AG04449 (cell line): Measurements from ENCODE around the gene DCTN2.
A peak's percentile ranks its signal among the peaks of the same experiment; 100 is the strongest.

Source experiments
- CTCF ChIA-PET: fragments of 350-600 bp; formaldehyde crosslinking; extraction: SDS; loops from one replicate; lab custom pipeline; 2021; ENCODE audit warnings: antibody characterized with exemption; lab: Yijun Ruan, JAX
- POLR2A ChIA-PET: fragments of 400-600, 350-600 bp; formaldehyde crosslinking; extraction: SDS; loops from one replicate; lab custom pipeline; 2020; ENCODE audit warnings: antibody characterized with exemption, inconsistent platforms; lab: Yijun Ruan, JAX
- DNase-seq: peaks from one replicate; pipeline ENCODE4 v3.0.0-alpha.2; 2010; ENCODE audit warnings: low read depth, low spot score
- H3K4me3 ChIP-seq: 2 replicates; pipeline ENCODE4 v1.5.1; 2011; ENCODE audit warnings: low read depth, mild to moderate bottlenecking, control low read depth, low read length
- TF ChIP-seq, protein P1 (sequence below): IDR thresholded peaks from one replicate; pipeline ENCODE4 v1.5.1; 2011; ENCODE audit warnings: mild to moderate bottlenecking, moderate library complexity, low read length, control low read depth, inconsistent platforms; ENCODE audit not compliant: insufficient read depth; ENCODE audit errors: missing control alignments

Gene DCTN2

DNA sequence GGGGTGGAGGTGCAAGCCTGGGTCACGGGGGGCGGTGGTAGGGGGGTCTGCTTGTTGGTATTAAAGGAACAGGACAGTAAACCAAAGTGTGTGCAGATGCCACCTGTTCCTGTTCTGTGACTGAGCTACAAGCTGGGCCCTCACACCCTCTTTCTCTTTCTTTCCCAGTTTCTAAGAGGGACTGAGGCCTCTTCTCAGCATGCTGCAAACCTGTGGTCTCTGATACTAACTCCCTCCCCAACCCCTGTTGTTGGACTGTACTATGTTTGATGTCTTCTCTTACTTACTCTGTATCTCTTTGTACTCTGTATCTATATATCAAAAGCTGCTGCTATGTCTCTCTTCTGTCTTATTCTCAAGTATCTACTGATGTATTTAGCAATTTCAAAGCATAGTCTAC is 37.1 kb upstream of the DCTN2 start:
- TF ChIP-seq, protein P1, sequence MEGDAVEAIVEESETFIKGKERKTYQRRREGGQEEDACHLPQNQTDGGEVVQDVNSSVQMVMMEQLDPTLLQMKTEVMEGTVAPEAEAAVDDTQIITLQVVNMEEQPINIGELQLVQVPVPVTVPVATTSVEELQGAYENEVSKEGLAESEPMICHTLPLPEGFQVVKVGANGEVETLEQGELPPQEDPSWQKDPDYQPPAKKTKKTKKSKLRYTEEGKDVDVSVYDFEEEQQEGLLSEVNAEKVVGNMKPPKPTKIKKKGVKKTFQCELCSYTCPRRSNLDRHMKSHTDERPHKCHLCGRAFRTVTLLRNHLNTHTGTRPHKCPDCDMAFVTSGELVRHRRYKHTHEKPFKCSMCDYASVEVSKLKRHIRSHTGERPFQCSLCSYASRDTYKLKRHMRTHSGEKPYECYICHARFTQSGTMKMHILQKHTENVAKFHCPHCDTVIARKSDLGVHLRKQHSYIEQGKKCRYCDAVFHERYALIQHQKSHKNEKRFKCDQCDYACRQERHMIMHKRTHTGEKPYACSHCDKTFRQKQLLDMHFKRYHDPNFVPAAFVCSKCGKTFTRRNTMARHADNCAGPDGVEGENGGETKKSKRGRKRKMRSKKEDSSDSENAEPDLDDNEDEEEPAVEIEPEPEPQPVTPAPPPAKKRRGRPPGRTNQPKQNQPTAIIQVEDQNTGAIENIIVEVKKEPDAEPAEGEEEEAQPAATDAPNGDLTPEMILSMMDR, result no peak
- no peak overlapping the region for H3K4me3 ChIP-seq
- CTCF ChIA-PET, result interaction anchor here (0.8 to 12.4 kb wide), 32 partner anchors 11 to 322 kb away, joined by 3 to 214 read pairs (median 7); partner anchors contain the start of genes AGAP2, ARHGEF25, B4GALNT1 and DCTN2
- POLR2A ChIA-PET, result no interaction called here
- no peak for DNase-seq

DNA sequence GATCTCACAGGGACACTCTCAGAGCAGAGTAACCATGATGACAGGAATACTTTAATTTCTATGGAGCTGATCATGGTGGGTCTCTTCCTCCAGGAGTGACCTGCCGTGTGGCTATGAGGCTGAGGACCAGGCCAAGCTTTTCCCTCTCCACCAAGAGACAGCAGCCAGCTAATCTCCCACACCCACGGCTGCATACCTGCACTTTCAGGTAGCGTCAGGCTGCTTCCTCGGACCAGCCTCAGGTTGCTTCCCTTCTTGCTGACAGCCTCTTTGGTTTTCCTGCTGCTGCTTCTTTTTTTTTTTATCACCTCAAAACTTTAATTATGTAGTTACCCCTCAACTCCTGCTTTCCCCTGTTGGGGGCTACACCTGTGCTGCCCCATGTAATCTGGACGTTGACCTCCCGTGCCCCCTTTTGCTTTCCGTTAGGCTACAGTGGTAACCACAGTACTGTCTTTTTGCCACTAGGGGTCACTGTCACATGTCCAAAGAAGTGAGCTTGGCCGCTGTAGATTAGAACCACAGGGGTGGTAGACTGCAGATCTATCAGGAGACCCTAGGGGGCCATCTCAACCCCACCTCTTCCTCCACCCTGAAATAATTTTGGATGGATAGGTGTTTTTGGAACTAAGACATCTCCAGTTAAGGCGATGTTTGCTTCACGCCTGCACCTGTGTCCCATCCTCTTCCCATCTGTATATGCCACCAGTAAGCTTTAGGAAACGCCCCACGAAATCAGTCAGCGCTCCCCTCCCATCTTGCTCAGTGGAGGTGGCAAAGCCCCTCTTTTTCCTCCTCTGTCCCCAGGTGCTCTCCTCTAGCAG is 36.2 kb upstream of the DCTN2 start:
- TF ChIP-seq, protein P1, result peak; percentile 85
- ChIA-PET CTCF (interaction anchor here (0.6 to 12.4 kb wide), 39 partner anchors 12 to 322 kb away, joined by 3 to 214 read pairs (median 6); partner anchors contain the start of genes AGAP2, ARHGEF25, B4GALNT1 and DCTN2), POLR2A (interaction anchor here (0.8 kb wide), 1 partner anchor 1439 kb away, joined by 3 read pairs; no protein-coding TSS in a partner anchor)
- no peak for DNase-seq
- H3K4me3 ChIP-seq, result no peak overlapping the region

DNA sequence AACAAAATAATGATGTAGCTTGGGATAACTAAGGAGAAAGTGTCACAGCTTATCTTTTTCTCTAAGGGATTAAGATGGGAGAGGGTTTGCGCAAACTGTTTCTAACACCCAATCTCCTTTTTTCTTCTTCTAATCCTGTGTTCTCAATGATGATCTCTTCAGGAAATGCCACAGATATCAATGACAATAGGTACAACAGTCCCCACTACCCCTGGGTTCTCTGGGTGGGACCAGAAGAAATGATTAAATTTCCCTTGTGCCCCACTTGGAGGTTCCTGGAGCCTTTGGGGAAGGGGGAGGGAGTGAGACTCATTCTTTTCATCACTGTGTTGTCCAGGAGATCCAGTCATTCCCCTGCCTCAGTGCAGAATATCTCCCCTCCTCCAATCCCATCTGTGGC is 35.4 kb upstream of the DCTN2 start:
- H3K4me3 ChIP-seq, result no peak overlapping the region
- ChIA-PET POLR2A (no interaction called here), CTCF (interaction anchor here (0.7 to 12.4 kb wide), 27 partner anchors 12 to 323 kb away, joined by 3 to 214 read pairs (median 9); partner anchors contain the start of genes AGAP2, ARHGEF25, B4GALNT1 and DCTN2)
- DNase-seq, result no peak
- TF ChIP-seq, protein P1, result no peak

DNA sequence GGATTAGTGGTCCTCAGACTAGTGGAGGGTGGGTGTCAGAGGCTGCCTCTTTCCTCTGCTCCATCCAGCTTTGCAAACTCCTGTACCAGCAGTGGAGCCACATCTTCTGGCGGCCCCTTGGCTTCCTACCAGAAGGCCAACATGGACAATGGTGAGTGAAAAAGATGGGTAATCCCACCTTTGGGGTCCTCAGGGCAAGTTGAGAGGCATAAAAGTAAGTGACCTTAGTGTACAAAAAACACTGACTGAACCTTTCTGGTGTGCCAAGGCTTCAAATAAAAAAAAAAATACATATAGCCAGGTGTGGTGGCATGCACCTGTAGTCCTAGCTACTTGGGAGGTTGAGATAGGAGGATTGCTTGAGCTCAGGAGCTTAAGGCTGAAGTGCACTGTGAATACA is 34.8 kb upstream of the DCTN2 start:
- DNase-seq, result no peak
- TF ChIP-seq, protein P1, result no peak
- ChIA-PET CTCF (interaction anchor here (0.8 to 12.4 kb wide), 16 partner anchors 13 to 324 kb away, joined by 3 to 214 read pairs (median 9); partner anchors contain the start of genes ARHGEF25, B4GALNT1, DTX3 and PIP4K2C), POLR2A (no interaction called here)
- no peak overlapping the region for H3K4me3 ChIP-seq

DNA sequence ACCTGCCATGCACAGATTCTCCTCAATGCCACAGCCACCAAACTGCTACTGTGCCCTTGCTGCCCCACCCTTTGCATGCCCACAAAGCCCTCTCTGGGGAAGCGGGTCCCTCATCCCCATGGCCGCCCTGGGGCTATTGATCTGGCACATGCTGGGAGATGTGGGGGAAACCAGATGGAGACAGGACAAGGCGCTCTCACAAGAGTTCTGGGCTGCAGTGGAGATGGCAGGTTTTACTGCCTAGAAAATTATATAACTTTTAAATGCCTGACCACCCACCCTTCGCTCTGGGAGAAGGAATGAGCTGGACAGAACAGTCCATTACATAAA is 33.4 kb upstream of the DCTN2 start:
- no peak overlapping the region for H3K4me3 ChIP-seq
- CTCF ChIA-PET, result interaction anchor here (0.8 to 12.4 kb wide), 10 partner anchors 12 to 324 kb away, joined by 3 to 214 read pairs (median 77); partner anchors contain the start of genes ARHGEF25, B4GALNT1 and PIP4K2C
- no peak for DNase-seq
- POLR2A ChIA-PET, result interaction anchor here (1.0 kb wide), 1 partner anchor 23 kb away, joined by 3 read pairs; no protein-coding TSS in a partner anchor
- TF ChIP-seq, protein P1, result no peak
